Activated T-helper 2 cell treated with anti-CD3 and anti-CD28 coated beads, Interferon-gamma antibody, Interleukin-2, Interleukin-4, amounts not matched to agents 10 μg/mL and 5 μg/mL and 100 μg/mL, durations not matched to agents 14 hours and 24 hours and 36 hours (primary cell): ENCODE results near the gene URI1. TPM values are rescaled to one million over a fixed set of nuclear protein-coding genes. Genes with fewer than 3 reads are reported as not detected.
"Not testable (repeated sequence)": the region's sequence is repeated elsewhere in the genome, so short reads cannot be mapped to it uniquely, and the experiment has no call there.

ENCODE experiments used
- DNase-seq: peaks from one replicate; pipeline ENCODE4 v3.0.0; 2021; ENCODE audit warnings: low spot score
- H3K27ac Mint-ChIP-seq: one replicate; pipeline ENCODE4 v1.8.0; 2021; ENCODE audit warnings: mixed read lengths
- H3K27me3 Mint-ChIP-seq: one replicate; pipeline ENCODE4 v1.8.0; 2021; ENCODE audit warnings: low read depth, mixed read lengths
- H3K36me3 Mint-ChIP-seq: one replicate; pipeline ENCODE4 v1.8.0; 2021; ENCODE audit warnings: low read depth, mixed read lengths
- H3K4me1 Mint-ChIP-seq: one replicate; pipeline ENCODE4 v1.8.0; 2021; ENCODE audit warnings: low read depth, mixed read lengths
- H3K4me3 Mint-ChIP-seq: one replicate; pipeline ENCODE4 v1.8.0; 2021; ENCODE audit warnings: low read depth, mild to moderate bottlenecking, moderate library complexity, mixed read lengths
- H3K9me3 Mint-ChIP-seq: one replicate; pipeline ENCODE4 v1.8.0; 2021; ENCODE audit warnings: mixed read lengths
- intact Hi-C: fragments of 100-400 bp; cut with micrococcal nuclease; formaldehyde crosslinking; loops from one replicate; pipeline ENCODE4 v1.15.1; 2023
- total RNA-seq: library from RNA; stranded (reverse); gene quantifications from 2 replicates; pipeline ENCODE4 v1.2.3, GENCODE V29; 2022

Gene URI1
- total RNA-seq, 1 donor from 2014 or later, result 55.6 TPM

DNA sequence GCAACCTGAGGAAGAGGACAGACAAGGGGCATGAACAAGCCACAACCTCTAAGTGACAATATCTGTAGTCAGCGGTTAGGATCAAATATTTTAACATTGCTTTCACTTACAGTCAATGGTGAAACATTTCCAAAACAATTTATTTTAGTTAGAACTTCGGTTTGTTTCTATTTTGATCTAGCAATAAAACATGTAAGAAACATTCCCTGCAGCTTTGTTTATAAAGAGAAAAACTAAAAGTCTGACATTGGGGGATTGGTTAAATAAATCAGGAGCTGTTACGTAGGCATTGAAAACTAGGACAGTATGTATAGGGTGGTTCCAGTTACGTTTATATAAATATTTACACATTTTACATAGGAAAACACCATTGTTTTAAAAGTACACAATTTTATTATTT, 3.4 kb downstream of the URI1 start:
- peak overlapping the region; percentile 53 for H3K4me3 Mint-ChIP-seq
- H3K27ac Mint-ChIP-seq, result peak overlapping the region; percentile 69
- H3K4me1 Mint-ChIP-seq, result peaks cover 54% of the 10 kb centered on the region
- H3K36me3 Mint-ChIP-seq, result peaks cover 52% of the 10 kb centered on the region
- intact Hi-C loops, result loop anchor here (10.0 kb wide), 2 partner anchors 281 to 341 kb away; partner anchors contain the start of genes PLEKHF1 and POP4
- no peak for DNase-seq
- H3K9me3 Mint-ChIP-seq, result peaks cover 6% of the 10 kb centered on the region
- H3K27me3 Mint-ChIP-seq, result no peaks in the 10 kb centered on the region

DNA sequence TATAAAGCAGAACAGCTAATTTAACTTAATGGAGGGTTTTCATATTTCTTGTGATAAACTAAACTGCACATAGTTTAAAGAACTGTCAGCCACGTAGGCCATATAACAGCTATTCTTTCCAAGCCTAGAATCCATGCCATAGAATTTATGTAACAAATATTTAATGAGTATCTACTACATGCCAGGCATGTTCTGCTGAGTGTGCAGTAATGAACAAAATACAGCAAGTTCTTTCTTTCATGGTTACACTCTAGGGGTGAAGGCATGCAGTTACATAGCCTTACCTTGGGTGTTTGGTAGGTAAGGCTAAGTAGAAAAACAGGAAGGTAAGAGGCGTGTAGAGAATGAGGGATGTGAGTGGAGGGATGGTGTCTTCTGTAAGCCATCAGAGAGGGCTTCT, 4.6 kb downstream of the URI1 start:
- peak overlapping the region; percentile 56 for H3K27ac Mint-ChIP-seq
- peaks cover 52% of the 10 kb centered on the region for H3K4me1 Mint-ChIP-seq
- intact Hi-C loops, result loop anchor here (2.0 to 10.0 kb wide), 3 partner anchors 60 to 342 kb away; partner anchors contain the start of genes PLEKHF1 and POP4
- no peaks in the 10 kb centered on the region for H3K27me3 Mint-ChIP-seq
- peaks cover 6% of the 10 kb centered on the region for H3K9me3 Mint-ChIP-seq
- no peak for DNase-seq
- no peak overlapping the region for H3K4me3 Mint-ChIP-seq
- H3K36me3 Mint-ChIP-seq, result peaks cover 61% of the 10 kb centered on the region

DNA sequence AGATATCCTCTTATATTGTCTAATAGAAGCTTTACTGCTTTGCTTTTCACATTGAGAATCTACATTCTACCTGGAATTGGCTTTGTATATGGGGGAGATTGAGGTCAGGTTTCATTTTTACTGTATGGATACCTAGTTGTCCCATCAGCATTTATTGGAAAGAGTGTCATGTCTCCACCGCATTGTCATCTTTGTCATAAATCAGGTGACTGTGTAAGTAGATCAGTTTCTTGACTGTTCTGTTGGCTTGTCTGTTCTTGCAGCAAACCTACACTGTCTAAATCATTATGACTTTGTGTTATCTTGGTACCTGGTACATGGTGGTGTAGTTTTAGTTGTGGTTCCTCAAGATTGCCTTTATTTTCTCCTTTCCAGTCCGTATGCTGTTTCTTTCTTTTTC, 5.8 kb downstream of the URI1 start:
- peak overlapping the region; percentile 0 for H3K4me3 Mint-ChIP-seq
- intact Hi-C loops, result loop anchor here (2.0 to 10.0 kb wide), 3 partner anchors 59 to 343 kb away; partner anchors contain the start of genes PLEKHF1 and POP4
- H3K9me3 Mint-ChIP-seq, result peaks cover 6% of the 10 kb centered on the region
- DNase-seq, result no peak
- no peaks in the 10 kb centered on the region for H3K27me3 Mint-ChIP-seq
- peak overlapping the region; percentile 88 for H3K27ac Mint-ChIP-seq
- peaks cover 58% of the 10 kb centered on the region for H3K4me1 Mint-ChIP-seq
- H3K36me3 Mint-ChIP-seq, result peaks cover 66% of the 10 kb centered on the region

DNA sequence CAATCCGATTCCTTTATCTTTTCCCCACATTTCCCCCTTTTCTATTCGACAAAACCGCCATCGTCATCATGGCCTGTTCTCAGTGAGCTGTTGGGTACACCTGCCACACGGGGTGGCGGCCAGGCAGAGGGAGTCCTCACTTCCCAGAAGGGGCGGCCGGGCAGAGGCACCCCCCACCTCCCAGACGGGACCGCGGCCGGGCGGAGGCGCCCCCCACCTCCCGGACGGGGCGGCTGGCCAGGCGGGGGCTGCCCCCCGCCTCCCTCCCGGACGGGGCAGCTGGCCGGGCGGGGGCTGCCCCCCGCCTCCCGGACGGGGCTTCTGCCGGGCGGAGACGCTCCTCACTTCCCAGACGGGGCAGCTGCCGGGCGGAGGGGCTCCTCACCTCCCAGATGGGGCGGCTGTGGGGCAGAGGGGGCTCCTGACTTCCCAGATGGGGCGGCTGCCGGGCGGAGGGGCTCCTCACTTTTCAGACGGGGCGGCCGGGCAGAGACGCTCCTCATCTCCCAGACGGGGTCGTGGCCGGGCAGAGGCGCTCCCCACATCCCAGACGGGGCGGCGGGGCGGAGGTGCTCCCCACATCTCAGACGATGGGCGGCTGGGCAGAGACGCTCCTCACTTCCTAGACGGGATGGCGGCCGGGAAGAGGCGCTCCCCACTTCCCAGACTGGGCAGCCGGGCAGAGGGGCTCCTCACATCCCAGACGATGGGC, 6.9 kb downstream of the URI1 start:
- H3K36me3 Mint-ChIP-seq, result peaks cover 69% of the 10 kb centered on the region
- H3K9me3 Mint-ChIP-seq, H3K27me3 Mint-ChIP-seq, H3K27ac Mint-ChIP-seq, H3K4me3 Mint-ChIP-seq, DNase-seq: not testable (repeated sequence)
- intact Hi-C loops, result loop anchor here (10.0 kb wide), 2 partner anchors 284 to 344 kb away; partner anchors contain the start of genes PLEKHF1 and POP4
- peaks cover 56% of the 10 kb centered on the region for H3K4me1 Mint-ChIP-seq

DNA sequence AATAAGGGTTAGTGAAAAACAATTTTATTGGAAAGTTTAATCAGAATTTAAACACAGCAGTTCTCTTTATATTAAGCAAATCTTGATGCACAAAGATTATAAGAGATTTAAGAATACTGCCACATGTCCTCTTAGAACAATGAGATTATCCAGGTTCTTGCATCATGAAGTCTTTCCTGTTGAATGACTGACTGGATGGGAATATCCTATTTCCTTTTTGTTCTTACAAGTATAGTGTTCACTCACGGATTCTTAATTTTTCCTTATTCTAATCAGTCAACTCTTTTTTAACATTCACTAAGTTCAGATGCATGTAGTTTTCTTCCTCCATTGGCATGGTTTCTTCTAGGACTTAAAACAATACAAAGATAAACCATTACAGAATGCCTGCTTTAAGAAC, 10.1 kb downstream of the URI1 start:
- intact Hi-C loops, result no loop called here
- Mint-ChIP-seq H3K9me3 (peaks cover 6% of the 10 kb centered on the region), H3K4me1 (peaks cover 35% of the 10 kb centered on the region), H3K36me3 (peaks cover 66% of the 10 kb centered on the region), H3K4me3 (no peak overlapping the region), H3K27ac (no peak overlapping the region), H3K27me3 (no peaks in the 10 kb centered on the region)
- no peak for DNase-seq

DNA sequence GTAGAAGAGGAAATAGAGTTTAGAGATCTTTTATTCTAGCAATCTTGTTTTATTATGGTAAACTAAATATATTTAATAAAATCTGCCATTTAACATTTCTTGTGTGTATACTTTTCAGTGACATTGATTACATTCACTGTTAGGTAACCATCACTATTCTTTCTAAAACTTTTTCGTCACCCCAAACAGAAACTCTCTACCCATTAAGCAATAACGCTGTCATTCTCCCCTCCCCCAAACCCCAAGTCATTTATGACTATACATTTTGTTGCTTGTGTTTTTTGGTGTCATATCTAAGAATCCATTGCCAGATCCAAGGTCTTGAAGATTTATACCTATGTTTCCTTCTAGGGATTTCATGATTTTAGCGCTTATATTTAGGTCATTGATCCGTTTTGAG, 10.6 kb downstream of the URI1 start:
- H3K27ac Mint-ChIP-seq, result no peak overlapping the region
- H3K9me3 Mint-ChIP-seq, result peaks cover 5% of the 10 kb centered on the region
- no peaks in the 10 kb centered on the region for H3K27me3 Mint-ChIP-seq
- H3K4me3 Mint-ChIP-seq, result no peak overlapping the region
- intact Hi-C loops, result no loop called here
- H3K4me1 Mint-ChIP-seq, result peaks cover 30% of the 10 kb centered on the region
- DNase-seq, result no peak
- H3K36me3 Mint-ChIP-seq, result peaks cover 65% of the 10 kb centered on the region

DNA sequence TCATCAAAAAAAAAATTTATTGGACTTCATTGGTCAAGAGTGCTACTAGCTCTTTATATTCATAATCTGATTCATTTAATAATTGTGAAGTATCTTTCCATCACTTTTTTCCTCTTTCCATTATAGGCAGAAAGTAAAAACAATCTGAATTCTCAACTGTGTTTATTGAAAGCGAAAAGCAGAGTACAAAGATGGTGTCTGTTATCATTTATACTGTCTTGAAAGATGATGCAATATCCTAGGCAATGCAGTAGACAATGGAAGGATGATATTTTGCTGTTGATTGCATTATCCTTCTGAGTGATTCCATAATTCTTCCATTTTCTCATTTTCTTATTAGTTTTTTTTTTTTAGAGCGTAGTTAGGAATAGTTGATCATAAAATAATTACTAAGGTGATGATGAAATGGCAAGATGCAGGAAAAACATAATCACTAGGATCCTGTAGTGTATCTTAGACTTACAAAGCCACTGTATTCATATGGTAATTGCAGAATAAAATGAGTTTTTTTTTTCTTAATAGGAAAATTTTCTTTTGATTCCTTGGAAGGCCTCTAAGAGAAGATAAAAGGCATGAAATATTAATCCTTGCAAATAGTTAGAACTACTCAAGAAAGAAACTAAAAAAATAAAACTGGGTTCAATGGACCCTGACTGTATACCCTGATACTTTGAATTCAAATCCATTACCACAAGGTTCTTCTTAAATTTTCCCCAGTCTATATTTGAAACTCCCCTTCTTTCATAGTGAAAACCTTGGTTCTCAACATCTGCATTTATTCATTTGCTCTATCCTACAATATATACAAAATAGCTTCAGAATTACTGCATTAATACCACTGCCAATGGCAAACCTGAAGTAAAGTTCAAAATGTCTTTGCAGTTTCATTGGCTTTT, 11.6 kb downstream of the URI1 start:
- no peak for DNase-seq
- Mint-ChIP-seq H3K27me3 (no peaks in the 10 kb centered on the region), H3K9me3 (no peaks in the 10 kb centered on the region), H3K4me3 (no peak overlapping the region), H3K27ac (no peak overlapping the region), H3K4me1 (peaks cover 25% of the 10 kb centered on the region), H3K36me3 (peaks cover 61% of the 10 kb centered on the region)
- intact Hi-C loops, result no loop called here

DNA sequence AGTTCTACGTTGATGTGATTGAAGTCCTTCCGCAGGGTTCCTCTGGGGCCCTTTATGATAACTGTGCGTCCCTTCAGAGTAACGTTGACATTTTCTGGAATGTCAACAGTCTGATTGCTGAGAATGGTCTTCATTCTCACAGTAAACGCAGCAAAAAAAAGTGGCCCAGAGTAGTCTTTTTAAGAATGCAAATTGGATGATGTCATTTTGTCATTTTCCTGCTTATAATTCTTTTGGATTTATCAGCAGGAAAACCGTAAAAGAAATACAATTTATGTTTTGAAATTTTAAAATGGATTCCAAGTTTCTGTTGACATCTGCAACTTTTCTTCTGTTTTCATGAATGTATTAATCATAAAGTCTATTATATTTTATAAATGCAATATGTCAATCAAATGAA, 14.8 kb downstream of the URI1 start:
- Mint-ChIP-seq H3K36me3 (peaks cover 52% of the 10 kb centered on the region), H3K4me3 (no peak overlapping the region), H3K9me3 (peaks cover 3% of the 10 kb centered on the region), H3K27me3 (no peaks in the 10 kb centered on the region), H3K27ac (no peak overlapping the region), H3K4me1 (peaks cover 23% of the 10 kb centered on the region)
- intact Hi-C loops, result no loop called here
- DNase-seq, result no peak

DNA sequence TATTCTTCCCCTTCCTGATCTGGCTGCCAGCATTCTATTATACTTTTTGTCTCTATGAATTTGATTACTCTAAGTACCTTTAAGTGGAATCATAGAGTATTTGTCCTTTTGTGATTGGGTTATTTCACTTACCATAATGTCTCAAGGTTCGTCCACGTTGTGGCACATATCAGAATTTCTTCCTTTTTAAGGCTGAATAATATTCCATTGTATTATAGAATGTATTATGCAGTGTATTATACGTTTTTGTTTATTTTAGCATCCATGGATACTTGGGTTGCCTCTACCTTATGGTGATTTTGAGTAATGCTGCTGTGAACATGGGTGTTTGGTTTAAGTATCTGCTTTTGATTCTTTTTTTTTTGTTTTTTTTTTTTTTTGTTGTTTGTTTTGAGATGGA, 19.3 kb downstream of the URI1 start:
- peaks cover 21% of the 10 kb centered on the region for H3K36me3 Mint-ChIP-seq
- no peaks in the 10 kb centered on the region for H3K27me3 Mint-ChIP-seq
- intact Hi-C loops, result loop anchor here (5.0 kb wide), 1 partner anchor 46 kb away; no protein-coding TSS in a partner anchor
- H3K9me3 Mint-ChIP-seq, result peaks cover 3% of the 10 kb centered on the region
- DNase-seq, result no peak
- no peak overlapping the region for H3K4me3 Mint-ChIP-seq
- H3K4me1 Mint-ChIP-seq, result peaks cover 33% of the 10 kb centered on the region
- H3K27ac Mint-ChIP-seq, result no peak overlapping the region

DNA sequence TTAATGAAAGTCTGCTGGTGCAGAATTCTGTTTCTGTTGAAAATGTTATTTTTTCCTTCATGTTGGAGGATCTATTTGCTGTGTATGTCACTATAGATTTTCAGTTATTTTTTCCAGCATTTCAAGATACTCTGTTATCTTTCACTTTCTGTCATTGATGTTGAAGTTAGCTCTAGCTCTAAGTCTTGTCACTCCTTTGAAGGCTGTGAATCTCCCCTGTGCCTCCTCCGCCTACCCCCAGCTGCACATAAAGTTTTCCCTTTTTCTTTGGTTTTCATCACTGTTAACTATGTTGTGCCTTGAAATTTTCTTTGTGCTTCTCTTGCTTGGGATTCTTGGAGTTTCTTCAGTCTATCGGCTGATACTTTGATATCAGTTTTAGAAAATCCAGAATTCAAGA, 20.8 kb downstream of the URI1 start:
- H3K36me3 Mint-ChIP-seq, result peaks cover 15% of the 10 kb centered on the region
- H3K27ac Mint-ChIP-seq, result no peak overlapping the region
- peaks cover 48% of the 10 kb centered on the region for H3K4me1 Mint-ChIP-seq
- intact Hi-C loops, result loop anchor here (5.0 kb wide), 1 partner anchor 45 kb away; no protein-coding TSS in a partner anchor
- DNase-seq, result no peak
- peaks cover 3% of the 10 kb centered on the region for H3K9me3 Mint-ChIP-seq
- no peak overlapping the region for H3K4me3 Mint-ChIP-seq
- no peaks in the 10 kb centered on the region for H3K27me3 Mint-ChIP-seq

DNA sequence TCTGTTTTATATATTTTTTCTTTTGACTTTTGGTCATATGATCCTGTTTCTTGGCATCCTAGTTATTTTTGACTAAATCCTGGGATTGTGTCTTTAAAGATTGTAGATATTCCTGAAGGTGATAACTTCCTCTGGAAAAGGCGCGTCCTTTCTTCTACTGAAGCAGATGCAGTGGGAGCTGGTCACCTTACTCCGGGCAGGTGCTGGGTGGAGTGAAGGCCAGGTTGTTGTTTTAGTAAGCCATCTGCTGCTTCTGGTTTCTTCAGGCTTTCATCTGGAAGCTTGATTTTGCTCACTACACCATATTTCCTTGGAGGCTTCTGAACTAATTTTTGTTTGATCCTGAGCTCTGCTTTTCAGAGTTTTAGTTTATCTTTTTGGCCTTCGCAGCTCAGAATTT, 21.5 kb downstream of the URI1 start:
- peaks cover 11% of the 10 kb centered on the region for H3K36me3 Mint-ChIP-seq
- H3K4me3 Mint-ChIP-seq, result no peak overlapping the region
- no peaks in the 10 kb centered on the region for H3K27me3 Mint-ChIP-seq
- intact Hi-C loops, result loop anchor here (5.0 kb wide), 1 partner anchor 44 kb away; no protein-coding TSS in a partner anchor
- peaks cover 3% of the 10 kb centered on the region for H3K9me3 Mint-ChIP-seq
- H3K4me1 Mint-ChIP-seq, result peaks cover 48% of the 10 kb centered on the region
- no peak for DNase-seq
- no peak overlapping the region for H3K27ac Mint-ChIP-seq

DNA sequence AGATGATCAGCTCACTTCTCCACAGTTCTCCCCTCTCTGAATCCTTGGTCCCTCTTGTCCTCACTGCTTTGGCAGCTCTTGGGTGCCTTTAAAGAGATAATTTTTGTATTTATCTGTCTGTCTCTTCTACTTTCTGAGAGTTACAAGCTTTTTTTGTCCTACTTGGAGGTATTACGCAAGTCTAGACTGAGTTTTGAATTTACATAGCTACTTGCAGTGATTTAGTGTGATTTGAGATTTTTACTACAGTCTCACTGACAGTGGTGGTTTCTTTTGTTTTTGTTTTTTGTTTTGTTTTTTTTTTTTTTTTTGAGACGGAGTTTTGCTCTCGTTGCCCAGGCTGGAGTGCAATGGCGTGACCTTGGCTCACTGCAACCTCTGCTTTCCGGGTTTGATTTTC, 22.1 kb downstream of the URI1 start:
- Mint-ChIP-seq H3K4me1 (peaks cover 50% of the 10 kb centered on the region), H3K9me3 (peaks cover 3% of the 10 kb centered on the region), H3K4me3 (no peak overlapping the region), H3K27ac (no peak overlapping the region), H3K36me3 (peaks cover 11% of the 10 kb centered on the region), H3K27me3 (no peaks in the 10 kb centered on the region)
- intact Hi-C loops, result loop anchor here (5.0 kb wide), 1 partner anchor 43 kb away; no protein-coding TSS in a partner anchor
- DNase-seq, result no peak
